ENCODE measurements around the gene ADARB2.

DNA sequence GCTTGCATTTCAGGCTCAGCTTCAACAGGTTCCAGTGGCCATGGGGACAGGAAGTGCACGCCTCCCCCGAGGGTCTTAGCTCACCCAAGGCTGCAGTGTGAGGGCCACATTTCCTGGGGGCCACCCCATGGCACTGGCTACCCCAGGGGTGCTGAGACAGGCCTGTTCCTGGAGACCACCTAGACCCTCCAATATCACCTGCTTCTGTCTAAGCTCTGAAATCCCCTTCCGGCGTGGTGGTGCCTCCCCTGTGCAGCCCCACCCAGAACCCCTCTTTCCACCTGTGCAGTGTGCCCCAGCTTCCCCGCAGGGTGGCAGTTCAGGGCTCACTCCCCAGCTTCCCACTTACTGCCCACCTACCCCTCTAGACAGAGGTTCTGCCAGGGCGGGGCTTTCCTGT is 83.1 kb downstream of the ADARB2 start:
- TF ChIP-seq, protein P1, sequence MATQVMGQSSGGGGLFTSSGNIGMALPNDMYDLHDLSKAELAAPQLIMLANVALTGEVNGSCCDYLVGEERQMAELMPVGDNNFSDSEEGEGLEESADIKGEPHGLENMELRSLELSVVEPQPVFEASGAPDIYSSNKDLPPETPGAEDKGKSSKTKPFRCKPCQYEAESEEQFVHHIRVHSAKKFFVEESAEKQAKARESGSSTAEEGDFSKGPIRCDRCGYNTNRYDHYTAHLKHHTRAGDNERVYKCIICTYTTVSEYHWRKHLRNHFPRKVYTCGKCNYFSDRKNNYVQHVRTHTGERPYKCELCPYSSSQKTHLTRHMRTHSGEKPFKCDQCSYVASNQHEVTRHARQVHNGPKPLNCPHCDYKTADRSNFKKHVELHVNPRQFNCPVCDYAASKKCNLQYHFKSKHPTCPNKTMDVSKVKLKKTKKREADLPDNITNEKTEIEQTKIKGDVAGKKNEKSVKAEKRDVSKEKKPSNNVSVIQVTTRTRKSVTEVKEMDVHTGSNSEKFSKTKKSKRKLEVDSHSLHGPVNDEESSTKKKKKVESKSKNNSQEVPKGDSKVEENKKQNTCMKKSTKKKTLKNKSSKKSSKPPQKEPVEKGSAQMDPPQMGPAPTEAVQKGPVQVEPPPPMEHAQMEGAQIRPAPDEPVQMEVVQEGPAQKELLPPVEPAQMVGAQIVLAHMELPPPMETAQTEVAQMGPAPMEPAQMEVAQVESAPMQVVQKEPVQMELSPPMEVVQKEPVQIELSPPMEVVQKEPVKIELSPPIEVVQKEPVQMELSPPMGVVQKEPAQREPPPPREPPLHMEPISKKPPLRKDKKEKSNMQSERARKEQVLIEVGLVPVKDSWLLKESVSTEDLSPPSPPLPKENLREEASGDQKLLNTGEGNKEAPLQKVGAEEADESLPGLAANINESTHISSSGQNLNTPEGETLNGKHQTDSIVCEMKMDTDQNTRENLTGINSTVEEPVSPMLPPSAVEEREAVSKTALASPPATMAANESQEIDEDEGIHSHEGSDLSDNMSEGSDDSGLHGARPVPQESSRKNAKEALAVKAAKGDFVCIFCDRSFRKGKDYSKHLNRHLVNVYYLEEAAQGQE (IDR thresholded peaks at IDR 0.05; ENCODE audit: insufficient read depth in 1 of 2, low read depth in 2 of 2, low read length in 2 of 2), result no peak
- TF ChIP-seq POLR2AphosphoS5 (IDR thresholded peaks at IDR 0.05; ENCODE audit: low read depth, low read length), result no peak
